GM12864 (cell line): ENCODE results near the gene DUSP22.

ENCODE experiments used
- DNase-seq: peaks from one replicate; pipeline ENCODE4 v3.0.0-alpha.2; 2011; ENCODE audit warnings: low read depth
- H3K4me3 ChIP-seq: 2 replicates; pipeline ENCODE4 v1.5.1; 2011; ENCODE audit warnings: mild to moderate bottlenecking, low read depth, low read length, control low read depth
- TF ChIP-seq, protein P1 (sequence below): IDR thresholded peaks from 2 replicates; pipeline ENCODE4 v1.5.1; 2011; ENCODE audit warnings: low read depth, mild to moderate bottlenecking, moderate library complexity, low read length, control low read depth, inconsistent platforms; ENCODE audit errors: missing control alignments

The DUSP22 gene

DNA sequence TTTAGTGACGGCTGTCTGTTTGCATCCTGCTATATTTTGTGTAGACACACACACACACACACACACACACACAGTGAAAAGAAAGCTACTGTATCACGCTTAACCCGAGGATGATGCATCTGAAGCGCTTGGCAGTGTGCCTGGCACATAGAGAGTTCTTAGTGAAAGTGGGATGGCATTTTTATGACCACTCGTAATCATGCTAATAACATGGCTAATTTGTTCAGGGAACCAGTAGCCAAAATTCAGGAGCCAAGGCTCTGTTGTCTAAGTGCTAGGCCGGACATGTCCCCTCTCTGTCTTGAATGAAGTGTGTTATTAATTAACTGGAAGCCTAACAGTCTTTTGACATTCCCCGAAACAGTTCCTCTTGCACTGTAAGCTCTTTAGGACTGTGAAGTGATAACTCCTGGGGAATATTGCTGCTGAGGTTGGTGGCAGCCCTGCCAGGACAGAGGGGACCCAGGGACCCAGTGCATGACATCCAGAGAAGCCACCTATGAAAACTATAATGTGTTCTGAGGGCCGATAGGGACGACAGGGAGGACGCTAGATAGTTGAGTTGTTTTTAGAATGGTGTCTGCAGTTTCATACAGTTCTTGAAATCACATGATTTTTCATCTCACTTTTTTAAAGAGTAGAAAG is 54.2 kb downstream of the DUSP22 start:
- DNase-seq, result no peak
- H3K4me3 ChIP-seq, result no peak overlapping the region
- TF ChIP-seq, protein P1, sequence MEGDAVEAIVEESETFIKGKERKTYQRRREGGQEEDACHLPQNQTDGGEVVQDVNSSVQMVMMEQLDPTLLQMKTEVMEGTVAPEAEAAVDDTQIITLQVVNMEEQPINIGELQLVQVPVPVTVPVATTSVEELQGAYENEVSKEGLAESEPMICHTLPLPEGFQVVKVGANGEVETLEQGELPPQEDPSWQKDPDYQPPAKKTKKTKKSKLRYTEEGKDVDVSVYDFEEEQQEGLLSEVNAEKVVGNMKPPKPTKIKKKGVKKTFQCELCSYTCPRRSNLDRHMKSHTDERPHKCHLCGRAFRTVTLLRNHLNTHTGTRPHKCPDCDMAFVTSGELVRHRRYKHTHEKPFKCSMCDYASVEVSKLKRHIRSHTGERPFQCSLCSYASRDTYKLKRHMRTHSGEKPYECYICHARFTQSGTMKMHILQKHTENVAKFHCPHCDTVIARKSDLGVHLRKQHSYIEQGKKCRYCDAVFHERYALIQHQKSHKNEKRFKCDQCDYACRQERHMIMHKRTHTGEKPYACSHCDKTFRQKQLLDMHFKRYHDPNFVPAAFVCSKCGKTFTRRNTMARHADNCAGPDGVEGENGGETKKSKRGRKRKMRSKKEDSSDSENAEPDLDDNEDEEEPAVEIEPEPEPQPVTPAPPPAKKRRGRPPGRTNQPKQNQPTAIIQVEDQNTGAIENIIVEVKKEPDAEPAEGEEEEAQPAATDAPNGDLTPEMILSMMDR, result no peak

DNA sequence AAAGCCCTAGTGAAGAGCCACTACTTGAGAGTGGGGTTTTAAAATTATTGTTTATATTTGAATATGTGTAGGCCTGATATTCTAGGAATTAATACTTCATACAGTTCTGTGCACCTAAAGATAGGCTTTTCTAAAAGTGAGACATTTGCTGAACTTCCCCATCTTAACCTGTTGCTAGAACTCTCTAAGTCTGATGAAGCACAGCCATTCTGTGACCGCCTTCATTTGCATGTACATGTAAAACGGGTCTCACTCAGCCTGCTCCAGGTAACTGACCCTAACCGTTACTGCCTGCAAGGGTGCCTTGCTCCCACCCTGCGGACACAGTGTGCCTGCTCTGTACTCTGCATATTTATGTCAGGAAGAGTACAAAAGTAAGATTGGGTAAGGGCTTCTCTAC is 54.9 kb downstream of the DUSP22 start:
- TF ChIP-seq, protein P1, result no peak
- DNase-seq, result no peak
- no peak overlapping the region for H3K4me3 ChIP-seq

DNA sequence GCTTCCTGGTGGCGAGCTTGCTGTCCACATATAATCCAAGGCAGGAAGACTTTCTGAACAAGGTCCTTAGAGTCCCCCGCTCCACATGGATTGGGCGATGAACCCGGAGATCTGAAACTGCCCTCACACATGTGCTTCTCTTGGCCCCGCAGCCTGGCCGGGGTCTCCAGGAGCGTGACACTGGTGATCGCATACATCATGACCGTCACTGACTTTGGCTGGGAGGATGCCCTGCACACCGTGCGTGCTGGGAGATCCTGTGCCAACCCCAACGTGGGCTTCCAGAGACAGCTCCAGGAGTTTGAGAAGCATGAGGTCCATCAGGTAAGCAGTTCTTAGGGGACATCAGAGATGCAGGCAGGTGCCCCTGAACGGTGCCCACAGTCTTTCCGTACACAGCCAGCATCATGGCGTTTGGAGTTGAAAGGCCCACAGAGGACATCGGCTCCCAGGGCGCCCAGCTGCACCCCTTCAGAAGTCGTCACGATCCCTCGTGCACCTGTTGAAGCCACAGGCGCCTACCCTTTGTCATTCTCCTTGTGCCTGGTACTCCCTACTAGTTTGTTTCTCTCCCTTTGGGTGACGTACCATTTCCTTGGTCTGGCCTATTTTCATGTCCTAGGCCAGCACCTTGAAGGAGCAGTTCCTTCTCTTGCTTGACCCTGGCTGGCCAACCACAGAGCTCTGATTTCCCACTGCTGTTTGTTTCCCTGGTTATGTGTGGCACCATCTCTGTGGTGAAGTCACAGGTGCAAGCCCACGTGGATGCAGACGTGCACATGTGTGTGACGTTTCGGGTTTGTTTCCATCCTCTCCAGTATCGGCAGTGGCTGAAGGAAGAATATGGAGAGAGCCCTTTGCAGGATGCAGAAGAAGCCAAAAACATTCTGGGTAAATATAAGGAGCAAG is 55.9 kb downstream of the DUSP22 start:
- no peak overlapping the region for H3K4me3 ChIP-seq
- DNase-seq, result no peak
- TF ChIP-seq, protein P1, result no peak

DNA sequence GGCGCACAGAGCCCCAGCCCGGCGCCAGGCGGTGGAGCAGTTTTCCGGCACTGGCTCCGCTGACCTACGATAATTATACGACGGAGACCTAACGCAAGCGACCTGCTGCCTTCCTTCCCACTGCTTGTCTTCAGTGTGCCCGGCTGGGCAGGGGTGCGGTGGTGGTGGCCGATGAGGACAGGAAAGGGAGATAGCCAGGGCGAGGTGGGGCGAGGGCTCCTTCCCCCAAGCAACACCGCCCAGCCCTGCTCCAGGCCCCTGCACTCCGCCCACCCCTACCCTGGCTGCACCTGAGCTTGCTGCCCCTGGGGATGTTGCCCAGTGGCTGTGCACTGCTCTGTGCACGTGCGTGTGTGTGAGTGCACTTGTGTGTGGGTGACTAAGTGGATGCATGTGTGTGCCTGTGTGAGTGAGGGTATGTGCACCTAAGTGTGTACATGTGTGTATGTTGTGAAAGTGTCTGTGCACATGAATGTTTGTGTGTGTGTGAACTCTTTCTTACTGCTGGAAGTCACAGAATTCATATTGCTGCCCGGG is 56.6 kb downstream of the DUSP22 start:
- H3K4me3 ChIP-seq, result no peak overlapping the region
- DNase-seq, result no peak
- TF ChIP-seq, protein P1, result no peak

DNA sequence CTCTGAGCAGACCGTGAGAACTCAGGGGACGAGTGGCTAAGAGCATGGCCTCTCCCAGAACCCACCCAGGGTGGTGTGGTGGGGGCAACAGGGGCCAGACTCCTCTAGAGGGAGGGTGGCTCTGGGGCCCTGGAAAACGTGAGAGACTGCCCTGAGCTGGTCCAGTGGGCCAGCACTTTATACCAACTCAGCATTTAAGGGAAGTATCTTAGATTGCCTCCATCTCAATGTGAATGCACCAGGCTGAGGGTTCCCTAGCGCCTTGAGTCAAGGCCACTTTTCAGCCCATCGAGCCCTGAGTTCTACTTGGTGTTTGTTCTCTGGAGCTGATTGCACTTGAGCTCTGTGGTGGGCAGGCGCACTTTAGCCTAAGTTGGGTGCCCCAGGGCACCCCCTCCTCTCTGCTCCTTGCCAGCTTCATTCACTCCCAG is 57.2 kb downstream of the DUSP22 start:
- TF ChIP-seq, protein P1, result no peak
- no peak for DNase-seq
- H3K4me3 ChIP-seq, result no peak overlapping the region

DNA sequence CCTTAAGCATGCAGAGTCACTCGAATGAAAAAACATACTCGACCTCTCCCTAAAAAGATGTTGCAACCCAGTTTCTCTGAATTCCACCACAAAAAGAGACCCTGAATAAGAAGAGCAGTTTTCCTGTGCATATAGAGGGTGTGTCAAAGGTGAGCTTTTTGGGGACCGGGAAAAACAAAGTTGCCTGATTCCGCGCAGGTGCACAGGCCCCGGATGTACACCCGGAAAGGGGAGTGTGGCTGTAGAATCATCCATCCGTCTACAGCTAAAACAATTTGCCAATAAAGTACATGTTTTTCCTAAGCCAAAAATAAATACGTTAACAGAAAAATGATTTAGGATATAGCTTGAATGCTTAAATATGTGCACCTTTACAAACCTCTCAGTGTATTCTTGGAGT is 58.1 kb downstream of the DUSP22 start:
- TF ChIP-seq, protein P1, result no peak
- no peak for DNase-seq
- no peak overlapping the region for H3K4me3 ChIP-seq
